Measurements from ENCODE around the gene GRAMD1B. TPM values are rescaled to one million over a fixed set of nuclear protein-coding genes. Genes with fewer than 3 reads are reported as not detected.

Gene GRAMD1B
- polyA plus RNA-seq, 3 donors: 3.2 to 13.9 (median 3.3) TPM

DNA sequence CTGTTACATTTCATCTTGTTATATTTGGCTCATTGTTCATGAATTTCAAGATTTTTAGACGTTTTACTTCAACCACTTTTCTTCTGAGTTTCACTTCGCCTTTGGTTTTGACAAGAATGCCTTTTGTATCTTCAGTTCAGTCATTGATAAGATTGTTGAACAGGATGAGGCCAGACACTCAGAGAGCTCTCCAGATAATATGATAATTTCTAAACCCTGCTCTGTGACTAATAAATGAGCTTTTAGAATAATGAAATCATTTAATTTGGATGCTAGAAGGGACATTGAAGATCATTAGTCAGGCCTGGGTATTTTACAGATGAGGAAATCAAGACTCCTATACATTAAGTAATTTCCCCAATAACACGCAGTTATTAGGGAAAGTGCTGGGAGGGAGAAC lies 37.2 kb upstream of the GRAMD1B start:
- no peak overlapping the region for H2AFZ ChIP-seq (ENCODE audit: insufficient read depth, low read depth, low read length, poor library complexity, severe bottlenecking)
- H3K9me3 ChIP-seq (replicated peaks in 1 of 2; ENCODE audit: control insufficient read depth in 1 of 2, insufficient read depth in 1 of 2, low read length in 2 of 2): no peaks in the 10 kb centered on the region
- Mint-ChIP-seq H3K9me3 (peaks cover 0 to 2% (median 0%) of the 10 kb centered on the region in 7 donors), H3K4me3 (no peak overlapping the region), H3K27me3 (ENCODE audit: low read depth in 3 of 3) (peaks cover 0 to 6% (median 2%) of the 10 kb centered on the region in 3 donors), H3K36me3 (no peaks in the 10 kb centered on the region), H3K4me1 (no peaks in the 10 kb centered on the region), H3K27ac (no peak overlapping the region)
- H3K79me2 ChIP-seq (ENCODE audit: insufficient read depth, low read length): no peaks in the 10 kb centered on the region
- no peak overlapping the region for H3K4me3 ChIP-seq (replicated peaks in 1 of 3; ENCODE audit: low read depth in 2 of 3, low read length in 3 of 3)
- peak in 1 of 3 donors; percentile 21 for DNase-seq
- no peaks in the 10 kb centered on the region for H3K36me3 ChIP-seq (replicated peaks in 1 of 2; ENCODE audit: control insufficient read depth in 1 of 2, insufficient read depth in 2 of 2, low read length in 2 of 2)
- no peak overlapping the region for H3K27ac ChIP-seq (ENCODE audit: low read depth in 1 of 2, low read length in 2 of 2)
- no peaks in the 10 kb centered on the region for H3K27me3 ChIP-seq (ENCODE audit: control insufficient read depth in 2 of 2, insufficient read depth in 2 of 2, low read length in 2 of 2)
- WGBS (ENCODE audit: insufficient coverage): no CpG with 5 or more reads among the region's 3 CpGs
- H3K9ac ChIP-seq (ENCODE audit: insufficient read depth, low read length, poor library complexity, severe bottlenecking): no peak overlapping the region
- no peaks in the 10 kb centered on the region for H3K4me1 ChIP-seq (ENCODE audit: control insufficient read depth in 1 of 2, insufficient read depth in 2 of 2, low read length in 2 of 2)
- intact Hi-C loops (cut with micrococcal nuclease): no loop called here
- no peaks in the 10 kb centered on the region for H4K20me1 ChIP-seq (ENCODE audit: insufficient read depth, low read length)
- no peak overlapping the region for H3K4me2 ChIP-seq (replicated peaks; ENCODE audit: extremely low read depth, low read length, poor library complexity, severe bottlenecking)
- TF ChIP-seq, protein P1, sequence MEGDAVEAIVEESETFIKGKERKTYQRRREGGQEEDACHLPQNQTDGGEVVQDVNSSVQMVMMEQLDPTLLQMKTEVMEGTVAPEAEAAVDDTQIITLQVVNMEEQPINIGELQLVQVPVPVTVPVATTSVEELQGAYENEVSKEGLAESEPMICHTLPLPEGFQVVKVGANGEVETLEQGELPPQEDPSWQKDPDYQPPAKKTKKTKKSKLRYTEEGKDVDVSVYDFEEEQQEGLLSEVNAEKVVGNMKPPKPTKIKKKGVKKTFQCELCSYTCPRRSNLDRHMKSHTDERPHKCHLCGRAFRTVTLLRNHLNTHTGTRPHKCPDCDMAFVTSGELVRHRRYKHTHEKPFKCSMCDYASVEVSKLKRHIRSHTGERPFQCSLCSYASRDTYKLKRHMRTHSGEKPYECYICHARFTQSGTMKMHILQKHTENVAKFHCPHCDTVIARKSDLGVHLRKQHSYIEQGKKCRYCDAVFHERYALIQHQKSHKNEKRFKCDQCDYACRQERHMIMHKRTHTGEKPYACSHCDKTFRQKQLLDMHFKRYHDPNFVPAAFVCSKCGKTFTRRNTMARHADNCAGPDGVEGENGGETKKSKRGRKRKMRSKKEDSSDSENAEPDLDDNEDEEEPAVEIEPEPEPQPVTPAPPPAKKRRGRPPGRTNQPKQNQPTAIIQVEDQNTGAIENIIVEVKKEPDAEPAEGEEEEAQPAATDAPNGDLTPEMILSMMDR (IDR thresholded peaks at IDR 0.05): no peak

DNA sequence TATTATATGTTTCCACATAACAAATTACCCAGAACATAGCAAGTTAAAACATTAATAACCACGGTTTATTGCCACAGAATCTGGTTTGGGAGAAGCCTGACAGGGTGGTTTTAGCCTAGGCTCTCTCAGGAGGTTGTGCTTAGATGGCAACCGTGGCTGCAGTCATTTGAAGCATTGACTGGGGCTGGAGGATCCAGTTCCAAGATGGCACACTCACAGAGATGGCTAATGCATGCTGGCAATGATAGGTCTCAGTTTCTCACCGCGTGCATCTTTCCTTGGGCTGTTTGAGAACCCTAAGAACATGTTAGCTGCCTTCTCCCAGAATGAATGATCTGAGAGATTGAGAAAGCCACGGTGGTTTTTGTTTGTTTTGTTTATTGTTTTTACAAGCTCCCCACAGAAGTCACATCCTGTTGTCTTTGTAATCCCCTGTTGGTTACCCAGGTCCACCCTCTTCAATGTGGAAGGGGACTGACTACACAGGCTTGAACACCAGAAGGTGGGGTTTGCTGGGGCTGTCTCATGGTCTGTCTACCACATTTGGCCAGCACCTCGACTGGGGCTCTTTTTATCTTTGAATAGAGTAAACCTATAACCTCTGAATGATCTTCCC lies 36.6 kb upstream of the GRAMD1B start:
- Histone ChIP-seq H3K27me3 (ENCODE audit: control insufficient read depth in 2 of 2, insufficient read depth in 2 of 2, low read length in 2 of 2) (no peaks in the 10 kb centered on the region), H3K9me3 (replicated peaks in 1 of 2; ENCODE audit: control insufficient read depth in 1 of 2, insufficient read depth in 1 of 2, low read length in 2 of 2) (no peaks in the 10 kb centered on the region), H4K20me1 (ENCODE audit: insufficient read depth, low read length) (no peaks in the 10 kb centered on the region), H3K27ac (ENCODE audit: low read depth in 1 of 2, low read length in 2 of 2) (no peak overlapping the region), H3K79me2 (ENCODE audit: insufficient read depth, low read length) (no peaks in the 10 kb centered on the region), H2AFZ (ENCODE audit: insufficient read depth, low read depth, low read length, poor library complexity, severe bottlenecking) (no peak overlapping the region), H3K4me3 (replicated peaks in 1 of 3; ENCODE audit: low read depth in 2 of 3, low read length in 3 of 3) (no peak overlapping the region), H3K4me1 (ENCODE audit: control insufficient read depth in 1 of 2, insufficient read depth in 2 of 2, low read length in 2 of 2) (no peaks in the 10 kb centered on the region), H3K4me2 (replicated peaks; ENCODE audit: extremely low read depth, low read length, poor library complexity, severe bottlenecking) (no peak overlapping the region), H3K36me3 (replicated peaks in 1 of 2; ENCODE audit: control insufficient read depth in 1 of 2, insufficient read depth in 2 of 2, low read length in 2 of 2) (no peaks in the 10 kb centered on the region), H3K9ac (ENCODE audit: insufficient read depth, low read length, poor library complexity, severe bottlenecking) (no peak overlapping the region)
- H3K36me3 Mint-ChIP-seq: no peaks in the 10 kb centered on the region
- WGBS (ENCODE audit: insufficient coverage): 94% methylated on average over 2 of the region's 6 CpGs
- TF ChIP-seq, protein P1 (IDR thresholded peaks at IDR 0.05): no peak
- intact Hi-C loops (cut with micrococcal nuclease): no loop called here
- DNase-seq: no peak
- H3K4me1 Mint-ChIP-seq: no peaks in the 10 kb centered on the region
- H3K27ac Mint-ChIP-seq: no peak overlapping the region
- H3K4me3 Mint-ChIP-seq: no peak overlapping the region
- peaks cover 0 to 2% (median 0%) of the 10 kb centered on the region in 7 donors for H3K9me3 Mint-ChIP-seq
- H3K27me3 Mint-ChIP-seq (ENCODE audit: low read depth in 3 of 3): peaks cover 0 to 6% (median 2%) of the 10 kb centered on the region in 3 donors

Data from CD14-positive monocyte (primary cell).